Retina (tissue), 1 donor: Measurements from ENCODE around the gene KRTAP10-2.
"Not testable (repeated sequence)": the region's sequence is repeated elsewhere in the genome, so short reads cannot be mapped to it uniquely, and the experiment has no call there.

Experiments used
- DNase-seq: peaks from one replicate; pipeline ENCODE4 v3.0.0-alpha.2; 2016

The KRTAP10-2 gene

DNA sequence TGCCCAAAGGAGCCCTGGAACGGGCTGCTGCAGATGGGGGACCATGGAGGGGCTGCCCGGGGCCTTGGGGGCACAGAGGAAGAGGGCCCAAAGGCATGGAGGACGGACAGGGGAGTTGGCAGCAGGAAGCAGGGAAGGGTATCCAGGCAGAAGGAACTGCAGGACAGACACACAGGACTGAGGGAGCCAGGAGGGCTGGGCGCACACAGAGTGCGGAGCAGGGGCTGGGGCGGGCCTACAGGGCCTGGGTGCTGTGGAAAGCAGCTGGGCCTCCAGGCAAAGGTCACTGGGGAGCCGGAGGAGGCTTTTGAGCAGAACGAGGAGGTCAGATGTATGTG, 39.4 kb downstream of the KRTAP10-2 start:
- no peak for DNase-seq

DNA sequence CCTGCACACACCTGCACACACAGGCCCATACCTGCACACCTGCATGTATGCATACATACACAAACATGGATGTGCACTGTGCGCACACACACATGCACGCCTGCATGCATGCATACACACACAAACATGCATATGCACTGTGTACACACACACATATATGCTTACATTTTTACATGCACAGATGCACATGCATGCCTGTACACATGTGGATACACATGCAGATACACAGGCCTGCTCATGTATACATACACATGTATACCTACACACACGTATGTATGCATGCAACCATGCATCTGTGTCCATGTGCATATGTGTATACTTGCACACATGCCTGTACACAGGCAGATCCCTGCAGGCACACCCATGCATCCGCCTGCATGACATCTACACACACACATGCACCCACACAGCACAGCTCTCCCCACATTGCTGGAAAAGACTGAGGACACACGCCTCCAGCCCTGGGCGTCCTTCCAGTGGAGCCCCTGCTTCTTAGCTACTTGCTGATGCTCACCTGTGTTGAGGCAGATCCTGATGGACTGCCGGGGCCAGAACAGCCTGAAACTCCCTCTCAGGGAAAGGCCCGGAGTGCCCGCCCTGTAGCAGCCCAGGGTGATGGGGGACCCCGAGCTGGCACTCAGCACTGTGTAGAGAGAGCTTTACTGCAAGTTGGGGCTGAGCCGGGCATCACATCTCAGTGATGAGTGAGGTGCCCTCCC, 39.9 kb downstream of the KRTAP10-2 start:
- DNase-seq, result no peak

DNA sequence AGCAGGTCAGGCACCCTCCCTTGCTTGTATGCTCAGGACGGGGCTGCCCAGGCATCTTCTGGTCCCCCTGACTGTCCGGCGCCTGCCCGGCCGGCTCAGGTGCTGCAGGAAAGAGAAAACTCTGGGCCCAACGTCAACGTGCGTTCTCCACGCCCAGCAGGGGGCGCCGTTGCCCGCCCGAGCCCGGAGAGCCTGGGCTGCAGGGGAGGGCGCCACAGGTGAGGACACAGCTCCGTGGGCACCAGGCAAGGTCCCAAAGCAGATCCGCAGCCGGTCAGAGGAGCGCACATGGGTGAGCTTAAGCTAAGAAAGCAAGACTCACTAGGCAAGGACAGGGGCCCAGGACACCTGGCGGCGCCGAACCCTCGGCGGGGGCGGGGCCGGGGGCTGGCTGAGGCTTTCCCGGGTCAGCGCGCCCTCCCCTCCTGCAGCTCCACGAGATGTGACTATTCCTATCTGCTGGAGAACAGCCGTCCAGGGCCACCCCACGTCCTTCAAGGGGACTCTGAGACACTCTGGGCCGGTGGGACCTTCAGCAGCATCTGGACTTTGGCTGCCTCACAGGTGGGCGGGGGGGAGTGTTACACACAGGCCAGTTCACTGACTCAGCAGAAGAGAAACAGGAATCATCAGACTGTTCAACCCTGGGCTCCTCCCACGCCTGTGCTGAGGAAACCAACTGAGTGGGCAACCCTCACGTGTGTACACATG, 40.6 kb downstream of the KRTAP10-2 start:
- DNase-seq, result peak; percentile 76

DNA sequence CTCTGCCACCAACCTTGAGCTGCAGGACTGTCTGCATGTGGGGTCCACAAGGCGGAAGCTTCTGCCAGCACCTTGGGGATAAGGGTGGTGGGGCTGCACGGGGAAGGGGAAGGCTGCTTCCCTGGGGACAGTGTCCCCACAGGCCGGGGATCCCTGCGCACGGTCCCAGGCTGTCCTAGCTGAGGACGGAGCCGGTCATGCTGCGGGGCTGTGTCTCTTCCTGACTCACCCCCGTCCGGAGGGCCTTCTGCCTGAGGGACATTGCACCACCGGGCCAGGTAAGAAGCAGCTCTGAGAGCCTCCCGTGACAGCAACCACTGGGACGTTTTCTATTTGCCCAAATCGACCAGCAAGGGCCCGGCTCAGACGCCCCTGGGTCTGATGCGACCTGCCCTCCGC, 41.2 kb downstream of the KRTAP10-2 start:
- DNase-seq, result no peak

DNA sequence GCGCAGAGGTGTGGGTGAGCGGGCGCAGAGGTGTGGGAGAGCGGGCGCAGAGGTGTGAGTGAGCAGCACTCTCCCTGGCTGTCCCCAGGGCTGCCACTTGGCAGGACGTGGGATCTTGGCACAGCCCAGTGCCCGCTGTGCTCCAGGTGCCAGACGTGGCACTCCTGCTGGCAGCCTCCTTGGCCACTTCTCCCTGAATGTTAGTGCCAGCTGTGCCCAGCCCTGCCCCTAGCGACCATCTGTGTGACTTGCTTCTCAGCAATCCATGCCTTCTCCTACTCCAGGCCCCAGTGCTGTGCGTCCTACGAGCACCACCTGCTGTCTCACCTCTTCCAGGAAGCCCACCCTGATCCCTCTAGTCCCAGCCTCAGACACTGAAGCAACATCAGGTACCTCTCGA, 41.8 kb downstream of the KRTAP10-2 start:
- no peak for DNase-seq

DNA sequence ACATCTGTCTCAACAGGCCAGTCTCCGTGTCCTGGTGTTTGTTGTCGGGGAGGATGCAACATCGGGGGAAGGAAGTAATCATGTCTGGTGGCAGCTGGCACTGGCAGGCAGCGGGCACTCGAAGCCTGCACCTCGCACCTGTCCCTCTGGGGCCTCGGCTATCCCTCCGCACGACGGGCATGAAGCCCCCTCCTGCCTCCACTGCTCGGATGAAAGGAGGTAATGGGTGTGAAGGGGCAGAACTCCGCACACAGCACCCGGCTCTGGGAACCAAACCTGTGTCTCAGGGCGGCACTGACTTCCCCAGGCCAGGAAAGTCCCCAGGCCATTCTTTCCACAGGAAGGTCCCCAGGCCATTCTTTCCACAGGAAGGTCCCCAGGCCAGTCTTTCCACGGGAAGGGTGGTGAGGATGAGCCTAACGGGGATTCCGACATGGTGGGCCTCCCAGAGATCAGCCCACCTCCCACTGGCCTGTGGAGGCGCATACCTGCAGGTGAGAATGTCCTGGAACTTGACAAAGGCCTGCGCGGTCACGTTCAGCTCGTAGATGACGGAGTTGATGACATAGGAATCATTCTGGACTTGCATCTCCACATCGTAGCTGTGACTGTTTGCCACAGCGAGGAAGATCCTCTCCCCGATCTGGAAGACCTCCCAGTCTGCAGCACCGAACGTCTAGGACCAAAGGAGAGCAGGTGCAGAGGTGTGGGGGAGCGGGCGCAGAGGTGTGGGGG, 42.4 kb downstream of the KRTAP10-2 start:
- no peak for DNase-seq

DNA sequence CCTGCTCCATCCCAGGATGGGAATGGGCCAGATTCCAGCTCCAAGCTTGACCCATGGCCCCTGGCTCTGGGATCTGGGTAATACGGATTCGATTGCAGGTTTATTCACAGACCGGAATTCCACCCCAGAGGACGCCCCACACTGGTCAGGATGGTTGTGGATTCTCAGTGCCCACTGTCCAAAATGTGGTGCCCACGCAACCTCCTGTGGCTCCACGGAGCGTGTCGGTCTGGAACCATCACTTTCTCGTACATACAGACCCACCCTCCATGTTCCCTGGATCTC, 42.9 kb downstream of the KRTAP10-2 start:
- no peak for DNase-seq

DNA sequence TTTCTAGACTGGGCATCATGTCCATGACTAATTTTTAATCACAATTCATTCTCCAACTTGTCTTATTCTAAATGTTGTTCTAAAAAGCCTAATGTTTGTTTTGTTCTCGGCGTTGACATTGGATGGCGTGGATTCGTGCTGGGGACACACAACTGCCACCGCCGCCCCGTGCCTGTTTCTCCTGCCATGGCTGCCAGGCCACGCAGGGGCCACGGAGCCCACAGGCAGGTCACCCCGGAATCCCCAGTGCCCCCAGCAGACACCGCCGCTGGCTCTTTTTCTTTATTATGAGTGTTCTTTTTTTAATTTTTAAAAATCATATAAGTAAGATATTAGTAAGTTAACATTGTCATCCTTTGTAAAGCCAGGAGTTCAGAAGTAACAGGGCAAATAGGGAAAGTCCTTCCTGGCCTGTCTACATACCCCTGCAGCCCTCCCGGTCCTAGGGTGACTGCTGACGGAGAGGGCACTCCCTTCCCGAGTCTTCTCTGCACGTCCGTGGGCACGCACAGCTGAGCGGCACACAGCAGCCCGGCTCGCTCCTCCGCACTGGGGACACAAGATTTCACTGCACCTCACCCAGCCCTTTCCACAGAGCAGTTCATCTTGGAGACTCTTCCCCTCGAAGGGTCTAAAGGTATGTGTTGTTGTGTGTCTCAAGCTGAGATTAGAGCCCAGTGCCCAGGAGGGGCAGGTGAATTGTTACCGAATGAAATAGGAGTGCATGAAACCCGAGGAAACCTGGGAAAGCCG, 43.5 kb downstream of the KRTAP10-2 start:
- DNase-seq, result no peak

DNA sequence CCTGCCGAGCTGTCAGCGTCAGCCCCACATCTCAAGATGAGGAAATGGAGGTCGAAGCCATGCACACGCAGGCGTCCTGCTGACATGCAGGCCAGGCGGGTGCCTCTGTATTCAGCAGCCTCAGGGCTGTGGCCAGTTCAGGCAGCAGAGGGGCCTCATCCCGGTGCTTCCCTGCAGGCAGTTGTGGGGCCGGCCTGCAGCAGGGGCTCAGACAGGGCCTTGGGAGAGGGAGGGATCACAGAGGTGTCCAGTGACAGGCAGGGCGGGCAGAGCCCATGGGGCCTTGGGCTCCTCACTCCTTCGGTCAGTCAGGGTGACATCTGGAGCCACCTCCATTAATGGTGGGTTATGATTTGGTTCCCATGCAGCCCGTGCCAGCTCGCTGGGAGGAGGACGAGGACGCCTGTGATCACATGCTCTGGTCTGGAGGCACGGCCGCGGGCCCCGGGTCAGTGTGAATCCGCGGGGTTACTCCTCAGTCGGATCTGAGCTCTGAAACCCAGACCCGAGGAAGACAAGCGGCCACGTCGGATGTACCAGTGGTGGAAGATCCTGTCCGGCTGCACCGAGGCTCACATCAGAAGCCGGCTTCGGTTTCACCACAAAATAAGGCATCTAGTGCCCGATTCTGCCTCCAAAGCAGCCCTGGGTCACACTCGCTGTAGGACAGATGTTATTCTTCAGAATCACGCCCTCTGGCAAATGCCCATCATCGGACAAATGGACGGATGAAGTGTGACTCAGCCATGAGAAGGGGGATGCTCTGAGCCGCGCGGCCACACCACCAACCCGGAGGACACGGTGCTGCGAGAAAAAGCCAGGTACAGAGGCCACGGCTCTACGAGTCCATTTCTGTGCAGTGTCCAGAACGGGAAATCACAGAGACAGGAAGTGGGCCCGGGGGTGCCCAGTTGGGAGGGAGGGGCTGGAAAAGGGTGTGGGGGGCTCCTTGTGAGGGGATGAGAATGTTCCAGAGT, 44.7 kb downstream of the KRTAP10-2 start:
- peak; percentile 54 for DNase-seq

DNA sequence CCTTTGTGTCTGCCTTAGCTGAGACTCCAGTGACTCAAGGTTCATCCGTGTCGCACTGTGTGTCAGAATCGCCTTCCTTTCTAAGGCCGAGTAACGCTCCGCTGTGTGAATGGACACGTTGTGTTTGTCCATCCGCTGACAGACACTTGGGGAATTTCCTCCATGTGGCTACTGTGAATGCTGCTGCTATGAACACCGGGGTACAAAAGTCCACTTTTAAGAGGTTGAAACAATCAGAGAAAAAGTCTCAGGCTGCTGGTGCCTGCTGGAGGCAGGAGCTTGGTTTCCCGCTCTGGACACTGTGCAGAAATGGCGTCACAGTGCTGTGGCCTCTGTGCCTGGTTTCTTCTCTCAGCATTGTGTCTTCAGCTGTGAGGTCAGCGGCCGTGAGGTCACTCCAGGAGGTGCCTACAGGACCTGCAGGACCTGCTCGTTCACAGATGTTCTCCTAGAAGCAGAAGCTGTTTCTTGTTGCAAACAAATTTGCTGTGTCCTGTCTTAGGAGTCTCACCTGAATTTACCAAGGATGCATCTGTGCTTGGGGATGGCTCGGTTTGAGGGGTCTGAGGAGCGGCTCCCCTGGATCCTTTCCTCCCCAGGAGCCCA, 45.5 kb downstream of the KRTAP10-2 start:
- DNase-seq, result peak; percentile 54

DNA sequence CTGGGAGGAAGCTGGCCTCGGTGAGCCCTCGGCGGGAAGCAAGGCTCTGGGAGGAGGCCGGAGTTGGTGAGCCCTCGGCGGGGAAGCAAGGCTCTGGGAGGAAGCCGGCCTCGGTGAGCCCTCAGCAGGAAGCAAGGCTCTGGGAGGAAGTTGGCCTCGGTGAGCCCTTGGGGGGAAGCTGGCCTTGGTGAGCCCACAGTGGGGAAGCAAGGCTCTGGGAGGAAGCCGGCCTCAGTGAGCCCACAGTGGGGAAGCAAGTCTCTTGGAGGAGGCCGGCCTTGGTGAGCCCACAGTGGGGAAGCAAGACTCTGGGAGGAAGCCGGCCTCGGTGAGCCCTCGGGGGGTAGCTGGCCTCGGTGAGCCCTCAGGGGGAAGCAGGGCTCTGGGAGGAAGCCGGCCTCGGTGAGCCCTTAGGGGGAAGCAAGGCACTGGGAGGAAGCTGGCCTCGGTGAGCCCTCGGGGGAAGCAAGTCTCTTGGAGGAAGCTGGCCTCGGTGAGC, 47.4 kb downstream of the KRTAP10-2 start:
- DNase-seq, result no peak

DNA sequence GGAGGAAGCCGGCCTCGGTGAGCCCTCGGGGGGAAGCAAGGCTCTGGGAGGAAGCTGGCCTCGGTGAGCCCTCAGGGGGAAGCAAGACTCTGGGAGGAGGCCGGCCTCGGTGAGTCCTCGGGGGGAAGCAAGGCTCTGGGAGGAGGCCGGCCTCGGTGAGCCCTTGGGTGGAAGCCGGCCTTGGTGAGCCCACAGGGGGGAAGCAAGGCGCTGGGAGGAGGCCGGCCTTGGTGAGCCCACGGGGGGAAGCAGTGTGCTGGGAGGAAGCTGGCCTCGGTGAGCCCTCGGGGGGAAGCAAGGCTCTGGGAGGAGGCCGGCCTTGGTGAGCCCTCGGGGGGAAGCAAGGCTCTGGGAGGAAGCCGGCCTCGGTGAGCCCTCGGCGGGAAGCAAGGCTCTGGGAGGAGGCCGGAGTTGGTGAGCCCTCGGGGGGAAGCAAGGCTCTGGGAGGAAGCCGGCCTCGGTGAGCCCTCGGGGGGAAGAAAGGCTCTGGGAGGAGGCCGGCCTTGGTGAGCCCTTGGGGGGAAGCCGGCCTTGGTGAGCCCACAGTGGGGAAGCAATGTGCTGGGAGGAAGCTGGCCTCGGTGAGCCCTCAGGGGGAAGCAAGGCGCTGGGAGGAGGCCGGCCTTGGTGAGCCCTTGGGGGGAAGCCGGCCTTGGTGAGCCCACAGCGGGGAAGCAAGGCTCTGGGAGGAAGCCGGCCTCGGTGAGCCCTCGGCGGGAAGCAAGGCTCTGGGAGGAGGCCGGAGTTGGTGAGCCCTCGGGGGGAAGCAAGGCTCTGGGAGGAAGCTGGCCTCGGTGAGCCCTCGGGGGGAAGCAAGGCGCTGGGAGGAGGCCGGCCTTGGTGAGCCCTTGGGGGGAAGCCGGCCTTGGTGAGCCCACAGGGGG, 48.1 kb downstream of the KRTAP10-2 start:
- not testable (repeated sequence) for DNase-seq

DNA sequence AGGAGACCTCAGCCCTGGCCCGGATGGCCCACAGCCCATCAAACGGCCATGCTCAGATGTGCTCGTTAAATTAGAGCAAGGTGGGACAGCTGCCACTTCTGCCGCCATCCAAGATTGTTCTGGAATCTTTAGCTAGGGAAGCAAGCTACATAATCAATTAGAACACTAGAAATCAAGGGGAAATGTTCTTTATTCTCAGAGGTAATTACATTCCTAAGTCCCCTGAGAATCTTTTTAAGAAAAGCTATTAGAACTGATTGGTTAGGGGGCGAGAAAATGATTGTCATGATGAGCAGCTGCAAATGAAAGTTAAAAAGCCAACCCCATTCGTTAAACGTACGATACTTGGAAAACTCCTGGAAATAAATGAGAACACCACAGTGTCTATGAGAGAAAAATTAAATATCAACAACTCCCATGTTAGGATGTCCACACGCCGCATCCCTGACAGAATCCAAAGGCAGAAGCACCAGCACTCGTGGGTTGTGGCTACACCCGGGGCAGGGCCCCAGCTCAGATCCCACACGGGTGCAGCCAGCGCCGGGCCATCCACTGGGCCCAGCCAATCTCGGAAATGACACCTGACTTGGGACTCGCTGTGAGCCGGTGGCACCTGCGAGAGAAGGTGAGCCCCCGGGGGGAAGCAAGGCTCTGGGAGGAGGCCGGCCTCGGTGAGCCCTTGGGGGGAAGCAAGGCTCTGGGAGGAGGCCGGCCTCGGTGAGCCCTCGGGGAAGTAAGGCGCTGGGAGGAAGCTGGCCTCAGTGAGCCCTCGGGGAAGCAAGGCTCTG, 48.9 kb downstream of the KRTAP10-2 start:
- no peak for DNase-seq
